Motor neuron (in vitro differentiated cells): ENCODE results near the gene NOC2L. TPM values are rescaled to one million over a fixed set of nuclear protein-coding genes. Genes with fewer than 3 reads are reported as not detected.

Source experiments
- ATAC-seq, 8 experiments: fragments of 200-7000 bp; cut with Tn5 transposase; replicated peaks in 6 of 8; 2 replicates each; pipeline ENCODE4 v1.8.0; 2021; ENCODE audit warnings: mild to moderate bottlenecking in 8 of 8, moderate library complexity in 8 of 8
- H3K27ac ChIP-seq, 2 donors: fragments of 250-450 bp; sonication (Bioruptor Pico); 2 replicates each; pipeline ENCODE4 v1.9.0; 2021; ENCODE audit warnings: antibody characterized with exemption in 2 of 2, mild to moderate bottlenecking in 2 of 2, moderate library complexity in 1 of 2
- H3K4me1 ChIP-seq, 2 donors: fragments of 250-450 bp; sonication (Bioruptor Pico); replicated peaks in 1 of 2; 2 replicates each; pipeline ENCODE4 v1.6.1; 2021; ENCODE audit warnings: antibody characterized with exemption in 2 of 2, mild to moderate bottlenecking in 2 of 2, moderate library complexity in 1 of 2
- H3K4me3 ChIP-seq, 5 donors: fragments of 250-450 bp; sonication (Bioruptor Pico); 2 replicates each; pipeline ENCODE4 v1.9.0; 2021; ENCODE audit warnings: antibody characterized with exemption in 5 of 5, mild to moderate bottlenecking in 5 of 5, moderate library complexity in 4 of 5
- WGBS, 10 experiments: fragments of 450-650 bp; shearing (Covaris generic); methylation state at CpG; one replicate each; pipeline ENCODE4 v1.0.0; 2022; 5-methylcytosine and 5-hydroxymethylcytosine counted together
- in situ Hi-C, 9 experiments: fragments of 400-800 bp; cut with MboI; loops; one replicate each; pipeline ENCODE4 v1.15.0; 2021; ENCODE audit warnings: low sequenced_read_pairs in 9 of 9, low pct_unique_long_range_greater_than_20kb in 2 of 9; ENCODE audit not compliant: unreplicated experiment in 9 of 9
- total RNA-seq, 8 experiments: library from RNA; unstranded; fragments of 300-600 nt; gene quantifications; 2 replicates each; pipeline versions ENCODE4 v1.2.3 to v1.2.4, GENCODE V29; 2022

Gene NOC2L
- total RNA-seq, 8 experiments from 2014 or later = 41.5 to 126 (median 85.5) TPM

GRCh38 chr1:945688-946556, 13.1 kb downstream of the NOC2L start:
- WGBS, 10 experiments = 94 to 100% (median 100%) methylated on average over 2 to 25 of the region's 29 CpGs; no CpG with 5 or more reads in 5 of the 10 experiments
- in situ Hi-C loops = no loop called here
- peaks cover 37 to 44% of the 10 kb centered on the region in 2 donors for H3K4me1 ChIP-seq
- H3K4me3 ChIP-seq = no peak overlapping the region
- H3K27ac ChIP-seq = no peak overlapping the region
- no peak for ATAC-seq

DNA sequence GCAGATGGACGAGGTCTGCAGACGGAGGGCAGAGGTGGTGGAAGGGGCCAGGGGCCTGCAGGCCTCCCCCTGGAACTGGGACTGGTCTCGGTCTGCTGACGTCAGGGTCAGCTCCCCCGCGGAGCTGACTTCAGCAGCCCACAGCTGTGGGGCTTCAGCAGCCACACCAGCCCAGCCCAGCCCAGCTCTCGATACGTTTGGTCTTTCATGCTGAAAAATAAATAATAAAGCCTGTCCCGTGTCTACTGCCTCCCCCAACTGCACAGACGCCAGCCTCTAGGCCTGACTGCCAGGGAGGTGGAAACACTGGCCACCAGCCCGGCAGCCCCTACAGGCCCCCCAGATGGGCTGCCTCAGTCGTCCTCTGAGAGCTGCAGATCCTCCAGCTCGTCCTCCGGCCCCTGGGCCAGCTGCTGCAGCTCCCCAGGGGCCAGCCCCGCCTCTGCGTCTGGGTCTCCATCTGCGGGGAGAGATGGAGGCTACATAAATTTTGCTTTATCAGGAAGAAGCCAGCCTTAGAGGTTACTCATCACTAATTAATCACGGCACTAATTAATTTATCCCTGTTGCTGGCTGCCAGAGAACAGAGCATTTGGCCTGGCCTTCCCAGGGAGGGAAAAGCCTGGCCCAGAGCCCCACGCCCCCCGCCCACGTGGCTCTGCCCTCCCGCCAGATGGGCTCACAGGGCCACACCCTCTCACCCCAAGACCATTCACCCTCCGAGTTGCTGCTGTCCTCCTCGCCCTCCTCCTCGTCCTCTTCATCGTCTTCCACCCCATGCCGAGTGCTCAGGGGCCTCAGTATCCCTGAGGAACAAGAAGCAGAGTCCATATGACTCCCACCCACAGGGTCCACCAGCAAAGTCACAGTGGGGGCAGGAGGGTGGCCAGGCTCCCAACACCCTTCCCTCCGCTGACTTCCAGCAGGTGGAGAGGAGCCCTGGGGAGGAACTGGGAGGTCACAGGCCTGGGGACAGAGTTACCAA, 14.4 kb downstream of the NOC2L start:
- peaks cover 48 to 57% of the 10 kb centered on the region in 2 donors for H3K4me1 ChIP-seq
- in situ Hi-C loops = no loop called here
- peak in 5 of 8 experiments; percentile 17 to 37 (median 23) for ATAC-seq
- WGBS, 10 experiments = 16 to 100% (median 38%) methylated on average over 2 to 15 of the region's 28 CpGs; no CpG with 5 or more reads in 3 of the 10 experiments
- peak overlapping the region; percentile 0 to 32 for H3K27ac ChIP-seq
- no peak overlapping the region for H3K4me3 ChIP-seq

GRCh38 chr1:943545-944340, 15.3 kb downstream of the NOC2L start:
- no peak for ATAC-seq
- H3K4me1 ChIP-seq = peaks cover 57 to 66% of the 10 kb centered on the region in 2 donors
- no peak overlapping the region for H3K4me3 ChIP-seq
- in situ Hi-C loops = no loop called here
- peak overlapping the region in 1 of 2 donors; percentile 26 for H3K27ac ChIP-seq
- 0 to 100% (median 68%) methylated on average over 1 to 18 of the region's 27 CpGs; no CpG with 5 or more reads in 4 of the 10 experiments for WGBS, 10 experiments

GRCh38 chr1:942864-943533, 16.1 kb downstream of the NOC2L start:
- 0 to 80% (median 24%) methylated on average over 1 to 12 of the region's 27 CpGs; no CpG with 5 or more reads in 4 of the 10 experiments for WGBS, 10 experiments
- Histone ChIP-seq H3K4me3 (peak overlapping the region in 3 of 5 donors; percentile 17 to 31 (median 25)), H3K4me1 (peaks cover 64 to 73% of the 10 kb centered on the region in 2 donors), H3K27ac (peak overlapping the region; percentile 5 to 69)
- ATAC-seq = no peak
- in situ Hi-C loops = no loop called here

GRCh38 chr1:942411-942821, 16.6 kb downstream of the NOC2L start:
- ATAC-seq = peak in 6 of 8 experiments; percentile 0 to 15 (median 8)
- in situ Hi-C loops = no loop called here
- Histone ChIP-seq H3K4me1 (peaks cover 70 to 79% of the 10 kb centered on the region in 2 donors), H3K4me3 (peak overlapping the region; percentile 5 to 31 (median 17)), H3K27ac (peak overlapping the region; percentile 5 to 69)
- 3% methylated on average over 7 of the region's 48 CpGs; no CpG with 5 or more reads in 9 of the 10 experiments for WGBS, 10 experiments

DNA sequence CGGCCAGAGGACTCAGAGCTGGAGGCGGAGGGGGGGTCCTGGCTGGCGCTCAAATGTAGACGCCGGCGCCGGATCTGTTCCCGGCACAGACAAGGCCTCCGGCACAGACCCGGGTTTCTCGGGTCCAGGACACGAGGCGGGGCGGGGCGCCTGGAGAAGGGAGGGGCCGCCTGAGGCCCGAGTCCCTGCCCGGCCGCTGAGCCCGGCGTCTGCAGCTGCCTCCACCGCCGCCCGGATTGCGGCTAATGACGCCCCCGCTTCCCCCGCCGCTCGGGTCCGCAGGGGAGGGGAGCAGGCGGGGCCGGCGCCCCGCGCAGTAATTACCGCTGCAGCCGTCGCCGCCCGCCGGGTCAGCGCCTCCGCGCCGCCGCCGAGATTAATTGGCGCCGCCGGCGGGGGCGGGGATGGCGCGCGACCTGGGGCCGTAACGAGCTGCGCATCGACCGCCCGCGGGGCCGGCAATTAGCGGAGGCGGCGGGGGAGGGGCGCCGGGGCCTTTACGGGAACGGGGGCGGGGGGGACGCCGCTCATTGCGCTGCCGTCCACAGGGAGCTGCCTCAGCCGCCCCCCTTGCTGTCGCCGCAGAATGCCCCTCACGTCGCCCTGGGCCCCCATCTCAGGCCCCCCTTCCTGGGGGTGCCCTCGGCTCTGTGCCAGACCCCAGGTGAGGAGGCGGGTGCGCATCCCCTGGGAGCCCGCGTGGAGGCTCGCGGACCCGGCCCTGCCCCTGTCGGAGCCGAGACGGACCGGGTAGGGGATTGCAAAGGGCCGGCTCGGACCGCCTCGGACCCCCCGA, 17.3 kb downstream of the NOC2L start:
- Histone ChIP-seq H3K4me3 (peak overlapping the region; percentile 5 to 31 (median 17)), H3K4me1 (peaks cover 76 to 85% of the 10 kb centered on the region in 2 donors), H3K27ac (peak overlapping the region; percentile 7 to 69)
- WGBS, 10 experiments = 0% methylated on average over 1 to 2 of the region's 98 CpGs; no CpG with 5 or more reads in 8 of the 10 experiments
- in situ Hi-C loops = no loop called here
- ATAC-seq = peak; percentile 33 to 55 (median 46)

DNA sequence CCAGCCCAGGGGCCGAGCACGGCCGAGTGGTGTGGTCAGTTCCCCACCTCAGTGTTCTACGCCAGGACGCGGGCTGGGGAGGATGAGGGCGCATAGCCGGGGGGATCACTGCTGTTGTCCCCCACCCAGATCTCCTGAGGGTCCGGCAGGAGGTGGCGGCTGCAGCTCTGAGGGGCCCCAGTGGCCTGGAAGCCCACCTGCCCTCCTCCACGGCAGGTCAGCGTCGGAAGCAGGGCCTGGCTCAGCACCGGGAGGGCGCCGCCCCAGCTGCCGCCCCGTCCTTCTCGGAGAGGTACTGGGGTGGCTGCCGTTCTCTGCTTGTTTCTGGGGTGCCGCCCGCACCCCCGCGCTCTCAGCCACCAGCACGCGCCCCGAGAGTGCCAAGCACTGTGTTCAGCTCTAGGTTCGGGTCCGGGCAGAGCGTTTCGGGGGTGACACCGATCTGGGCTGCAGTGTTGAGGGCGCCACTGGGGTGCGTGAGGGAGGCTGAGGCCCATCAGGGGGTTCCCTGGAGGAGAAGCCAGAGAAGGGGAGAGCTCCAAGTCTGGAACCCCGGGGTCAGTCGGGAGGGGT, 18.0 kb downstream of the NOC2L start:
- peak in 1 of 8 experiments; percentile 0 for ATAC-seq
- 0 to 17% (median 5%) methylated on average over 4 to 18 of the region's 36 CpGs; no CpG with 5 or more reads in 4 of the 10 experiments for WGBS, 10 experiments
- H3K4me3 ChIP-seq = peak overlapping the region; percentile 2 to 31 (median 13)
- peaks cover 82 to 91% of the 10 kb centered on the region in 2 donors for H3K4me1 ChIP-seq
- in situ Hi-C loops = no loop called here
- H3K27ac ChIP-seq = peak overlapping the region; percentile 32 to 69

- Histone ChIP-seq H3K27ac (peak overlapping the region; percentile 32 to 69), H3K4me1 (peaks cover 89 to 95% of the 10 kb centered on the region in 2 donors), H3K4me3 (peak overlapping the region in 2 of 5 donors; percentile 25 to 31)
- peak; percentile 23 to 51 (median 32) for ATAC-seq
- 0 to 2% (median 0%) methylated on average over 7 to 22 of the region's 86 CpGs; no CpG with 5 or more reads in 5 of the 10 experiments for WGBS, 10 experiments
- in situ Hi-C loops = no loop called here
These were observed 18.7 kb downstream of the NOC2L start for GRCh38 chr1:940107-941014.

GRCh38 chr1:939511-940106, 19.4 kb downstream of the NOC2L start:
- in situ Hi-C loops = no loop called here
- Histone ChIP-seq H3K27ac (peak overlapping the region in 1 of 2 donors; percentile 38), H3K4me3 (peak overlapping the region in 1 of 5 donors; percentile 31), H3K4me1 (peaks cover 88 to 93% of the 10 kb centered on the region in 2 donors)
- peak in 1 of 8 experiments; percentile 0 for ATAC-seq
- WGBS, 10 experiments = 0 to 33% (median 20%) methylated on average over 1 to 3 of the region's 21 CpGs; no CpG with 5 or more reads in 7 of the 10 experiments
